SKM-1 treated with dmso at 0.1 percent for 144 hours (cell line): ENCODE results near the gene KCNE1.

Experiments used
- DNase-seq: peaks from one replicate; lab custom pipeline; 2025; ENCODE audit not compliant: unreplicated experiment; lab: John Stamatoyannopoulos, UW

Gene KCNE1

GRCh38 chr21:34536311-34536710 lies 24.3 kb upstream of the KCNE1 start:
- DNase-seq: no peak

GRCh38 chr21:34535886-34536285 lies 23.9 kb upstream of the KCNE1 start:
- DNase-seq: no peak

- DNase-seq: peak; percentile 58
Observed at GRCh38 chr21:34534522-34534921, 22.5 kb upstream of the KCNE1 start.

- no peak for DNase-seq
Observed at GRCh38 chr21:34533938-34534337, 21.9 kb upstream of the KCNE1 start.

GRCh38 chr21:34531399-34531798 lies 19.4 kb upstream of the KCNE1 start:
- no peak for DNase-seq

- no peak for DNase-seq
Observed at GRCh38 chr21:34530261-34530660, 18.3 kb upstream of the KCNE1 start.

- DNase-seq: no peak
Observed at GRCh38 chr21:34528131-34528561, 16.1 kb upstream of the KCNE1 start.

- no peak for DNase-seq
Observed at GRCh38 chr21:34526618-34527290, 14.7 kb upstream of the KCNE1 start.

GRCh38 chr21:34526241-34526617 lies 14.2 kb upstream of the KCNE1 start:
- no peak for DNase-seq

- no peak for DNase-seq
Observed at GRCh38 chr21:34524646-34525601, 12.9 kb upstream of the KCNE1 start.

- no peak for DNase-seq
Observed at GRCh38 chr21:34523019-34523555, 11.1 kb upstream of the KCNE1 start.

GRCh38 chr21:34522284-34522683 lies 10.3 kb upstream of the KCNE1 start:
- no peak for DNase-seq

GRCh38 chr21:34521561-34521960 lies 9.6 kb upstream of the KCNE1 start:
- no peak for DNase-seq

- DNase-seq: peak; percentile 76
Observed at GRCh38 chr21:34520764-34521508, 8.9 kb upstream of the KCNE1 start.

- no peak for DNase-seq
Observed at GRCh38 chr21:34520281-34520680, 8.3 kb upstream of the KCNE1 start.

- DNase-seq: no peak
Observed at GRCh38 chr21:34519694-34520093, 7.7 kb upstream of the KCNE1 start.

GRCh38 chr21:34519016-34519415 lies 7.0 kb upstream of the KCNE1 start:
- DNase-seq: no peak

- no peak for DNase-seq
Observed at GRCh38 chr21:34518301-34518700, 6.3 kb upstream of the KCNE1 start.

GRCh38 chr21:34517491-34518245 lies 5.7 kb upstream of the KCNE1 start:
- peak; percentile 94 for DNase-seq

- DNase-seq: no peak
Observed at GRCh38 chr21:34517039-34517438, 5.0 kb upstream of the KCNE1 start.
